ENCODE data around the gene DSCAM. TPM values are rescaled to one million over a fixed set of nuclear protein-coding genes. Genes with fewer than 3 reads are reported as not detected.

DSCAM gene
- total RNA-seq, 4 donors from 2014 or later = 0.04 to 0.06 TPM; not detected in 2

- WGBS, 2 donors = 59 to 62% methylated on average over 7 of the region's 7 CpGs
- DNase-seq = no peak
- intact Hi-C loops (cut with DNase I) = no loop called here
- Histone ChIP-seq H3K9me3 (peaks cover 0 to 5% (median 0%) of the 10 kb centered on the region in 3 donors), H3K4me1 (no peaks in the 10 kb centered on the region), H3K36me3 (no peaks in the 10 kb centered on the region), H3K27ac (no peak overlapping the region), H3K27me3 (no peaks in the 10 kb centered on the region), H3K4me3 (no peak overlapping the region)
- TF ChIP-seq POLR2A (IDR thresholded peaks at IDR 0.05) = no peak
- TF ChIP-seq, protein P1, sequence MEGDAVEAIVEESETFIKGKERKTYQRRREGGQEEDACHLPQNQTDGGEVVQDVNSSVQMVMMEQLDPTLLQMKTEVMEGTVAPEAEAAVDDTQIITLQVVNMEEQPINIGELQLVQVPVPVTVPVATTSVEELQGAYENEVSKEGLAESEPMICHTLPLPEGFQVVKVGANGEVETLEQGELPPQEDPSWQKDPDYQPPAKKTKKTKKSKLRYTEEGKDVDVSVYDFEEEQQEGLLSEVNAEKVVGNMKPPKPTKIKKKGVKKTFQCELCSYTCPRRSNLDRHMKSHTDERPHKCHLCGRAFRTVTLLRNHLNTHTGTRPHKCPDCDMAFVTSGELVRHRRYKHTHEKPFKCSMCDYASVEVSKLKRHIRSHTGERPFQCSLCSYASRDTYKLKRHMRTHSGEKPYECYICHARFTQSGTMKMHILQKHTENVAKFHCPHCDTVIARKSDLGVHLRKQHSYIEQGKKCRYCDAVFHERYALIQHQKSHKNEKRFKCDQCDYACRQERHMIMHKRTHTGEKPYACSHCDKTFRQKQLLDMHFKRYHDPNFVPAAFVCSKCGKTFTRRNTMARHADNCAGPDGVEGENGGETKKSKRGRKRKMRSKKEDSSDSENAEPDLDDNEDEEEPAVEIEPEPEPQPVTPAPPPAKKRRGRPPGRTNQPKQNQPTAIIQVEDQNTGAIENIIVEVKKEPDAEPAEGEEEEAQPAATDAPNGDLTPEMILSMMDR (IDR thresholded peaks at IDR 0.05) = no peak
Observed at GRCh38 chr21:40641042-40641441, 205.9 kb downstream of the DSCAM start.

GRCh38 chr21:40640266-40640789 lies 206.6 kb downstream of the DSCAM start:
- no peak overlapping the region for H3K27ac ChIP-seq
- H3K9me3 ChIP-seq = peaks cover 0 to 5% (median 0%) of the 10 kb centered on the region in 3 donors
- DNase-seq = no peak
- 45 to 47% methylated on average over 6 to 9 of the region's 9 CpGs for WGBS, 2 donors
- H3K36me3 ChIP-seq = no peaks in the 10 kb centered on the region
- H3K4me3 ChIP-seq = no peak overlapping the region
- TF ChIP-seq, protein P1 (IDR thresholded peaks at IDR 0.05) = no peak
- no peak for TF ChIP-seq POLR2A (IDR thresholded peaks at IDR 0.05)
- no peaks in the 10 kb centered on the region for H3K4me1 ChIP-seq
- intact Hi-C loops (cut with DNase I) = no loop called here
- H3K27me3 ChIP-seq = no peaks in the 10 kb centered on the region

GRCh38 chr21:40639616-40640194 lies 207.3 kb downstream of the DSCAM start:
- 65 to 70% methylated on average over 6 of the region's 6 CpGs for WGBS, 2 donors
- TF ChIP-seq, protein P1 (IDR thresholded peaks at IDR 0.05) = no peak
- TF ChIP-seq POLR2A (IDR thresholded peaks at IDR 0.05) = no peak
- Histone ChIP-seq H3K27me3 (no peaks in the 10 kb centered on the region), H3K4me1 (no peaks in the 10 kb centered on the region), H3K36me3 (no peaks in the 10 kb centered on the region), H3K27ac (no peak overlapping the region), H3K9me3 (peaks cover 0 to 5% (median 0%) of the 10 kb centered on the region in 3 donors), H3K4me3 (no peak overlapping the region)
- DNase-seq = no peak
- intact Hi-C loops (cut with DNase I) = no loop called here

DNA sequence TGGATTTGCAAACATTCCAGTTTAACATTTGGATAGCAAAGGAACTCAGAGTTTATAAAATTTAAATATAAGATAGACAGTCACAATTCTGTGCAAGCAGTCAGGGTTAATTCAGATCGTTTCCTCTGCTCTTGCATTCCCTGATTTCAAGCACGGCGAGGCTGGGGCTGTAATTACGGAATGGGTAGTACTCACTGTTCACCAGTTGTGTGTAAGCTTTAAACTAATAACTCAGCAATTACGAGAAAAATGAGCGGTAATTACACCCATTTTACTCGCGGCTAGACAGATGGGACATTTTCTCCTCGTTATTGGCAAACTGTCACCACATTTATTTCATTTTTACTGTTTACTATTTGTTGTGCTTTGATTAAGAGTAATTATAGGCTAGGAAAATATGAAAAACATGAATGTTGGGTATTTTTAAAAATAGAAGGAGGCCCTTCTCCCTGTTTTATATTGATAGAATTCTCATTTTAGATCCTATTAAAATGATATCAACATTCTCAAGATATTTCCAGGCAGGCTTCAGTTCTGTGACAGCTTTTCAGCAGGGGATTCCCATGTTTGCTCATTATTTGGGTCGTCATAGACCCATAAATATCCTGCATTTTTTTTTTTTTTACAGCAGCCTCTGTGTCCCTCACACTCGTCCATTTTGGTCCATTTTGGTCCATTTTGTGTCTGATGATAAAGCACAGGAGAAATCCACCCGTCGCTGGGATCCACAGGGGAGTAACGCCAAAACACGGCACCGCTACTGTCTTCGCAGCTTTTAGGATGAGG lies 208.3 kb downstream of the DSCAM start:
- 76 to 82% methylated on average over 17 of the region's 17 CpGs for WGBS, 2 donors
- Histone ChIP-seq H3K27ac (no peak overlapping the region), H3K4me3 (no peak overlapping the region), H3K27me3 (no peaks in the 10 kb centered on the region), H3K4me1 (no peaks in the 10 kb centered on the region), H3K9me3 (no peaks in the 10 kb centered on the region), H3K36me3 (no peaks in the 10 kb centered on the region)
- DNase-seq = no peak
- no peak for TF ChIP-seq POLR2A (IDR thresholded peaks at IDR 0.05)
- TF ChIP-seq, protein P1 (IDR thresholded peaks at IDR 0.05) = no peak
- intact Hi-C loops (cut with DNase I) = no loop called here

GRCh38 chr21:40636026-40636425 lies 210.9 kb downstream of the DSCAM start:
- no peak for DNase-seq
- TF ChIP-seq POLR2A (IDR thresholded peaks at IDR 0.05) = no peak
- TF ChIP-seq, protein P1 (IDR thresholded peaks at IDR 0.05) = no peak
- Histone ChIP-seq H3K36me3 (no peaks in the 10 kb centered on the region), H3K27me3 (no peaks in the 10 kb centered on the region), H3K4me3 (no peak overlapping the region), H3K9me3 (no peaks in the 10 kb centered on the region), H3K27ac (no peak overlapping the region), H3K4me1 (no peaks in the 10 kb centered on the region)
- 66 to 75% methylated on average over 9 of the region's 9 CpGs for WGBS, 2 donors
- intact Hi-C loops (cut with DNase I) = no loop called here
